SK-N-MC (cell line): ENCODE results near the gene BHLHE23.

Experiments
- DNase-seq: peaks from one replicate; pipeline ENCODE4 v3.0.0-alpha.2; 2011; ENCODE audit warnings: low read depth, low spot score
- H3K27ac ChIP-seq: fragments of 200-600 bp; sonication (generic); 2 replicates; pipeline ENCODE4 v1.5.1; 2016; ENCODE audit warnings: mixed run types
- H3K36me3 ChIP-seq: fragments of 200-600 bp; sonication (generic); 2 replicates; pipeline ENCODE4 v1.6.1; 2017; ENCODE audit warnings: antibody characterized with exemption, low read length, mixed read lengths; ENCODE audit not compliant: insufficient read depth
- H3K4me3 ChIP-seq: fragments of 200-600 bp; sonication (generic); 2 replicates; pipeline ENCODE4 v1.5.1; 2016
- H3K9ac ChIP-seq: fragments of 200-600 bp; sonication (generic); 2 replicates; pipeline ENCODE4 v1.8.0; 2017; ENCODE audit warnings: mixed run types, mixed read lengths; ENCODE audit not compliant: insufficient read length
- H3K9me3 ChIP-seq: fragments of 200-600 bp; sonication (generic); 2 replicates; pipeline ENCODE4 v1.6.1; 2017; ENCODE audit warnings: low read depth, mild to moderate bottlenecking, antibody characterized with exemption, low read length, moderate library complexity, mixed read lengths
- EZH2 ChIP-seq: fragments of 200-600 bp; sonication (generic); IDR thresholded peaks from one replicate; pipeline ENCODE4 v1.6.1; 2017; ENCODE audit warnings: antibody characterized with exemption
- FOXP2 ChIP-seq: optimal IDR thresholded peaks from 2 replicates; pipeline ENCODE3; 2011; ENCODE audit warnings: mild to moderate bottlenecking, moderate library complexity; ENCODE audit not compliant: insufficient read depth; ENCODE audit errors: extremely low read length, control extremely low read depth
- POLR2AphosphoS5 ChIP-seq: IDR thresholded peaks from 2 replicates; pipeline ENCODE4 v1.6.1; 2012; ENCODE audit warnings: mild to moderate bottlenecking, low read depth, low read length, borderline replicate concordance

BHLHE23 gene

GRCh38 chr20:62991196-62991807 is 15.5 kb downstream of the BHLHE23 start:
- no peak for DNase-seq

GRCh38 chr20:62990306-62990825 is 16.4 kb downstream of the BHLHE23 start:
- TF ChIP-seq FOXP2 (no peak), EZH2 (no peak), POLR2AphosphoS5 (no peak)
- no peak overlapping the region for H3K9ac ChIP-seq
- no peaks in the 10 kb centered on the region for H3K36me3 ChIP-seq
- H3K27ac ChIP-seq: no peak overlapping the region
- DNase-seq: no peak
- no peaks in the 10 kb centered on the region for H3K9me3 ChIP-seq
- H3K4me3 ChIP-seq: no peak overlapping the region

More at GRCh38 chr20:62991196-62991807, 15.5 kb downstream of the BHLHE23 start:
- Histone ChIP-seq H3K9ac (no peak overlapping the region), H3K9me3 (no peaks in the 10 kb centered on the region), H3K4me3 (no peak overlapping the region), H3K27ac (no peak overlapping the region), H3K36me3 (no peaks in the 10 kb centered on the region)
- TF ChIP-seq EZH2 (no peak), POLR2AphosphoS5 (no peak), FOXP2 (no peak)

DNA sequence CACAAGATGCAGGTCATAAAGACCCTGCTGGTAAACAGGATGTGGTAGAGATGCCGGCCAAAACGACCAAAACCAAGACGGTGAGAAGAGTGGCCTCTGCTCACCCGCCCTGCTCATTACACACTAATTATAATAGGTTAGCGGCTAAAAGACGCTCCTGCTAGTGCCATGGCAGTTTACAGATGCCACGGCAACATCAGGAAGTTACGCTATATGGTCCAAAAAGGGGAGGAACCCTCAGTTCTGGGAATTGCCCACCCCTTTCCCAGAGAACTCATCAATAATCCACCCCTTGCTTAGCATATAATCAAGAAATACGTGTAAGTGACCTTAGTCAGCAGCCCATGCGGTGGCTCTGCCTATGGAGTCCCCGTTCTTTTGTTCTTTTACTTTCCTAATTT is 17.6 kb downstream of the BHLHE23 start:
- no peak for DNase-seq
- H3K4me3 ChIP-seq: no peak overlapping the region
- H3K27ac ChIP-seq: no peak overlapping the region
- TF ChIP-seq EZH2: no peak
- no peak for TF ChIP-seq POLR2AphosphoS5
- TF ChIP-seq FOXP2: no peak
- H3K9me3 ChIP-seq: no peaks in the 10 kb centered on the region
- H3K9ac ChIP-seq: no peak overlapping the region
- H3K36me3 ChIP-seq: no peaks in the 10 kb centered on the region

DNA sequence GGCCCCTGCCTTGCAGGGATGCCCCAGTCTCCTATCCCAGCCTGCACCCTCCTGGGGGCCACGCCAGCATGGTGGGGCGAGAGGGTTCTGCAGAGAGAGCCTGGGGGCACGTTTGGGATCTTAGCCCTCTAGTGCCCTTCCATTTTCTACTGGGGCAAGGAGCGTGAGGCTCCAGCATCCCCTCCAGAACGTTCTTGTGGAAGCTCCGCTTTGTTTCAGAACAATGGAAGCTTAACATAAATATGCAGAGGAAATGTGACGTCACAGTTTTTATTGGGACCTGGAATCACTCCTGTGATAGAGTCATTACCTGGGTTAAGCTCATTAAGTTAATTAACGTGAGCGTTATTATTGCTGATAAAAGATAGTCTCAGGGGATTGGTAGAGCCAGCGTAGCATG is 19.6 kb downstream of the BHLHE23 start:
- TF ChIP-seq FOXP2: no peak
- no peak for TF ChIP-seq EZH2
- no peak for TF ChIP-seq POLR2AphosphoS5
- Histone ChIP-seq H3K36me3 (no peaks in the 10 kb centered on the region), H3K27ac (no peak overlapping the region), H3K9me3 (no peaks in the 10 kb centered on the region), H3K4me3 (no peak overlapping the region), H3K9ac (no peak overlapping the region)
- no peak for DNase-seq

DNA sequence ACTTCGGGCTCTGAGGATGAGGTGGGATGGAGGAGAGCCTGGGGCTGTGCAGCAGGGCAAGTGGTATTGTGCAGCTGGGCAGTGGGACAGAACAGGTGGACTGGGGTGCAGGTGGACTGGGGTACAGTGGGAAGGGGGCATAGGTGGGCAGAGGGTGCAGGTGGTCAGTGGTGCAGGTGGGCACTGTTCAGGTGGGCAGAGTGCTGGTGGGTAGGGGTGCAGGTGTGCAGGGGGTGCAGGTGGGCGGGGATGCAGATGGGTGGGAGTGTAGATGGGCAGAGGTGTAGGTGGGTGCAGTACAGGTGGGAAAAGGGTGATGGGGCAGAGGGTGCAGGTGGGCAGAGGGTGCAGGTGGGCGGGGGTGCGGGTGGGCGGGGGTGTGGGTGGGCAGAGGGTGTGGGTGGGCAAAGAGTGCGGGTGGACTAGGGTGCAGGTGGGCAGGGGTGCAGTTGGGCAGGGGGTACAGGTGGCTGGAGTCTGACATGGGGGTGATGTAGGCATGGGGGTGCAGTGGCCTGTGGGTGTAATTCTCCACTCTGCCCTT is 20.4 kb downstream of the BHLHE23 start:
- no peak overlapping the region for H3K4me3 ChIP-seq
- no peak for DNase-seq
- TF ChIP-seq POLR2AphosphoS5: no peak
- no peak for TF ChIP-seq EZH2
- TF ChIP-seq FOXP2: no peak
- H3K36me3 ChIP-seq: no peaks in the 10 kb centered on the region
- no peaks in the 10 kb centered on the region for H3K9me3 ChIP-seq
- no peak overlapping the region for H3K9ac ChIP-seq
- H3K27ac ChIP-seq: no peak overlapping the region

DNA sequence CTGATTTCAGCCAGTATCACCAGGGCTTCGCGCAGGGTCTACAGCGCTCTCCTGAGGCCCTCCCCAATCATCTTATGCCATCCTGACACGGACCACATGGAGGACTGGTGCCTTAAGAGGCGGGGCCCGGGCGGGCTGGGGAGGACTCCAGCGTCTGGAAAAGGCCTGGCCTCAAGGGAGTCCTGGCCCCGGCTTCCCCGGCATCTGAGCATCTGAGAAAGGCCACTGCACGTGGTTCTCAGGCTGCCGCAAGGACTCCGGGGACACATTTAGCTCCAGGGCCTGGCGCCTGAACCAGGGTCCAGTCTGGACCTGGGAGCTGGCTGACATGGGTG is 21.4 kb downstream of the BHLHE23 start:
- H3K4me3 ChIP-seq: no peak overlapping the region
- no peaks in the 10 kb centered on the region for H3K9me3 ChIP-seq
- no peak for DNase-seq
- no peak overlapping the region for H3K27ac ChIP-seq
- no peaks in the 10 kb centered on the region for H3K36me3 ChIP-seq
- TF ChIP-seq FOXP2 (no peak), EZH2 (no peak), POLR2AphosphoS5 (no peak)
- no peak overlapping the region for H3K9ac ChIP-seq

DNA sequence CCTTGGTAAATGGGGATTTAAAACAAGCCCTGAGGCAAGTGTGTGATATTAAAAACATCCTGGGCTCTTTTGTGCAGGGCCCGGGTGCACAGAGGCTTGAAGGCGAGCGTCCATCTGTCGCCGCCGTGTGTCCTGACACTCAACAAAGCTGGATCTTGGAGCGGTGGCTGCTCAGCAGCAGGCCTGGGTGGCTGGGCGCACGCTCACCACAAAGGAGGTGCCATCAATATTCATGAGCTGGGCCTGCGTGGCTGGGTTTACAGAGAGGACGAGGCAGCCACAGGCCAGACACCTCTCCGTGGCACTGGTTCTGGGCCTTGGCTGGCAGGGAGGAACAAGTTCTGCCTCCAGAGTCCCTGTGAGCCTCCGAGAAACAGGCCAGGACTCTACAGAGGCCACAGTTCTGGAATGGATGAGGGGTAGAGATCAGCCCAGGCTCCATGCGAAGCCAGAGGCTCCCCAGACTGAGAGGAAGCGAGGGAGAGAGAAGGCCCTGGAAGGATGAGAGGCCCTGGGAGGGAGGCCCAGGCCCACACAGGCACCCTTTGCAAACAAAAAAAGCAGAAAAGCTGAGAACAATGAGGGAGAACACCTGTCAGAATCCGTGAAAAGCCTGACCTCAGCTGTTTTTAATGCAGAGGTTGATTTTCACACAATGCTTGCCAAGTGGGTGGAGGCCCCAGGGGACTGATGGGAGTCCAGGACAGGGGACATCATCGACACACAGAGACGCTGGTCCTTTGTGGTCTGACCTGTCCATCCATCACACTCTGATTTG is 21.9 kb downstream of the BHLHE23 start:
- Histone ChIP-seq H3K27ac (no peak overlapping the region), H3K36me3 (no peaks in the 10 kb centered on the region), H3K4me3 (no peak overlapping the region), H3K9ac (no peak overlapping the region), H3K9me3 (no peaks in the 10 kb centered on the region)
- no peak for TF ChIP-seq FOXP2
- no peak for TF ChIP-seq POLR2AphosphoS5
- TF ChIP-seq EZH2: no peak
- no peak for DNase-seq

- DNase-seq: no peak
- H3K9ac ChIP-seq: no peak overlapping the region
- no peak overlapping the region for H3K27ac ChIP-seq
Measured at GRCh38 chr20:62983210-62983609, 23.6 kb downstream of the BHLHE23 start.

More at GRCh38 chr20:62983210-62983609, 23.6 kb downstream of the BHLHE23 start:
- no peaks in the 10 kb centered on the region for H3K9me3 ChIP-seq
- TF ChIP-seq POLR2AphosphoS5 (no peak), FOXP2 (no peak), EZH2 (no peak)
- H3K4me3 ChIP-seq: no peak overlapping the region
- no peaks in the 10 kb centered on the region for H3K36me3 ChIP-seq
